Measurements from ENCODE around the gene KLF17.
"Not testable (repeated sequence)": the region's sequence is repeated elsewhere in the genome, so short reads cannot be mapped to it uniquely, and the experiment has no call there.

The KLF17 gene

GRCh38 chr1:44138239-44138638, 19.6 kb downstream of the KLF17 start:
- Histone ChIP-seq H3K4me3 (no peak overlapping the region), H3K27ac (no peak overlapping the region)
- no peak for DNase-seq (ENCODE audit: low spot score)
- no peak for TF ChIP-seq CTCF (IDR thresholded peaks at IDR 0.05)

GRCh38 chr1:44139565-44139964, 20.9 kb downstream of the KLF17 start:
- DNase-seq (ENCODE audit: low spot score); H3K4me3 ChIP-seq; H3K27ac ChIP-seq: not testable (repeated sequence)

GRCh38 chr1:44141531-44141930, 22.9 kb downstream of the KLF17 start, which contains the start of gene KLF18:
Gene KLF18 (minus strand): TSS chr1:44141631. CDS start chr1:44141631, 0 bp downstream.
- no peak for DNase-seq (ENCODE audit: low spot score)
- H3K27ac ChIP-seq, result no peak within 1 kb of the TSS
- TF ChIP-seq CTCF (IDR thresholded peaks at IDR 0.05), result no peak
- no peak within 1 kb of the TSS for H3K4me3 ChIP-seq

- no peak for DNase-seq (ENCODE audit: low spot score)
- Histone ChIP-seq H3K27ac (no peak overlapping the region), H3K4me3 (no peak overlapping the region)
- no peak for TF ChIP-seq CTCF (IDR thresholded peaks at IDR 0.05)
Measured at GRCh38 chr1:44144962-44145756, 26.5 kb downstream of the KLF17 start.

- no peak for TF ChIP-seq CTCF (IDR thresholded peaks at IDR 0.05)
- Histone ChIP-seq H3K27ac (no peak overlapping the region), H3K4me3 (no peak overlapping the region)
- no peak for DNase-seq (ENCODE audit: low spot score)
Measured at GRCh38 chr1:44146536-44147361, 28.1 kb downstream of the KLF17 start.

- Histone ChIP-seq H3K27ac (no peak overlapping the region), H3K4me3 (no peak overlapping the region)
- no peak for TF ChIP-seq CTCF (IDR thresholded peaks at IDR 0.05)
- no peak for DNase-seq (ENCODE audit: low spot score)
Measured at GRCh38 chr1:44147582-44147981, 29.0 kb downstream of the KLF17 start.

GRCh38 chr1:44151332-44151731, 32.7 kb downstream of the KLF17 start:
- no peak for DNase-seq (ENCODE audit: low spot score)

More at GRCh38 chr1:44151332-44151731, 32.7 kb downstream of the KLF17 start:
- Histone ChIP-seq H3K4me3 (no peak overlapping the region), H3K27ac (no peak overlapping the region)
- no peak for TF ChIP-seq CTCF (IDR thresholded peaks at IDR 0.05)

Data from coronary artery (tissue), 2 donors.